ENCODE measurements around the gene TBL1X. TPM values are rescaled to one million over a fixed set of nuclear protein-coding genes. Genes with fewer than 3 reads are reported as not detected.

The TBL1X gene
- total RNA-seq, 1 donor from 2014 or later: 15.4 TPM

- intact Hi-C loops (cut with DNase I): no loop called here
- H3K27me3 ChIP-seq: no peaks in the 10 kb centered on the region
- H3K27ac ChIP-seq: no peak overlapping the region
- no peak overlapping the region for H3K4me3 ChIP-seq
- no peaks in the 10 kb centered on the region for H3K9me3 ChIP-seq
- peaks cover 0 to 7% of the 10 kb centered on the region in 2 donors for H3K4me1 ChIP-seq
- TF ChIP-seq CTCF (IDR thresholded peaks at IDR 0.05): no peak
- H3K36me3 ChIP-seq: no peaks in the 10 kb centered on the region
- DNase-seq (ENCODE audit: low spot score in 2 of 2): no peak
Observed at GRCh38 chrX:9612146-9612505, 147.3 kb downstream of the TBL1X start.

GRCh38 chrX:9614016-9614415, 149.2 kb downstream of the TBL1X start:
- H3K4me1 ChIP-seq: peaks cover 0 to 4% of the 10 kb centered on the region in 2 donors
- no peak overlapping the region for H3K27ac ChIP-seq
- H3K27me3 ChIP-seq: no peaks in the 10 kb centered on the region
- DNase-seq (ENCODE audit: low spot score in 2 of 2): no peak
- H3K36me3 ChIP-seq: peaks cover 0 to 4% of the 10 kb centered on the region in 2 donors
- intact Hi-C loops (cut with DNase I): no loop called here
- TF ChIP-seq CTCF (IDR thresholded peaks at IDR 0.05): no peak
- no peaks in the 10 kb centered on the region for H3K9me3 ChIP-seq
- no peak overlapping the region for H3K4me3 ChIP-seq

GRCh38 chrX:9619133-9619532, 154.3 kb downstream of the TBL1X start:
- DNase-seq (ENCODE audit: low spot score in 2 of 2): no peak

GRCh38 chrX:9619581-9619980, 154.7 kb downstream of the TBL1X start:
- peaks cover 0 to under 1% of the 10 kb centered on the region in 2 donors for H3K4me1 ChIP-seq
- H3K9me3 ChIP-seq: no peaks in the 10 kb centered on the region
- peaks cover 0 to 4% of the 10 kb centered on the region in 2 donors for H3K36me3 ChIP-seq
- no peak for TF ChIP-seq CTCF (IDR thresholded peaks at IDR 0.05)
- no peak overlapping the region for H3K27ac ChIP-seq
- DNase-seq (ENCODE audit: low spot score in 2 of 2): no peak
- H3K4me3 ChIP-seq: no peak overlapping the region
- intact Hi-C loops (cut with DNase I): no loop called here
- H3K27me3 ChIP-seq: no peaks in the 10 kb centered on the region

More at GRCh38 chrX:9619133-9619532, 154.3 kb downstream of the TBL1X start:
- intact Hi-C loops (cut with DNase I): no loop called here
- no peaks in the 10 kb centered on the region for H3K4me1 ChIP-seq
- no peak overlapping the region for H3K27ac ChIP-seq
- no peak for TF ChIP-seq CTCF (IDR thresholded peaks at IDR 0.05)
- no peaks in the 10 kb centered on the region for H3K27me3 ChIP-seq
- no peak overlapping the region for H3K4me3 ChIP-seq
- H3K9me3 ChIP-seq: no peaks in the 10 kb centered on the region
- peaks cover 0 to 4% of the 10 kb centered on the region in 2 donors for H3K36me3 ChIP-seq

- DNase-seq (ENCODE audit: low spot score in 2 of 2): no peak
- TF ChIP-seq CTCF (IDR thresholded peaks at IDR 0.05): no peak
- peaks cover 0 to 4% of the 10 kb centered on the region in 2 donors for H3K36me3 ChIP-seq
- H3K27ac ChIP-seq: no peak overlapping the region
- H3K4me1 ChIP-seq: peaks cover 0 to 10% of the 10 kb centered on the region in 2 donors
- no peaks in the 10 kb centered on the region for H3K9me3 ChIP-seq
- no peaks in the 10 kb centered on the region for H3K27me3 ChIP-seq
- no peak overlapping the region for H3K4me3 ChIP-seq
- intact Hi-C loops (cut with DNase I): no loop called here
Observed at GRCh38 chrX:9622128-9622527, 157.3 kb downstream of the TBL1X start.

- no peak for TF ChIP-seq CTCF (IDR thresholded peaks at IDR 0.05)
Observed at GRCh38 chrX:9626379-9626778, 161.5 kb downstream of the TBL1X start.

More at GRCh38 chrX:9626379-9626778, 161.5 kb downstream of the TBL1X start:
- no peak for DNase-seq (ENCODE audit: low spot score in 2 of 2)
- intact Hi-C loops (cut with DNase I): no loop called here
- Histone ChIP-seq H3K27ac (no peak overlapping the region), H3K4me3 (no peak overlapping the region), H3K27me3 (no peaks in the 10 kb centered on the region), H3K4me1 (peaks cover 0 to 10% of the 10 kb centered on the region in 2 donors), H3K9me3 (no peaks in the 10 kb centered on the region), H3K36me3 (no peaks in the 10 kb centered on the region)
